ENCODE measurements around the gene CACTIN.

DNA sequence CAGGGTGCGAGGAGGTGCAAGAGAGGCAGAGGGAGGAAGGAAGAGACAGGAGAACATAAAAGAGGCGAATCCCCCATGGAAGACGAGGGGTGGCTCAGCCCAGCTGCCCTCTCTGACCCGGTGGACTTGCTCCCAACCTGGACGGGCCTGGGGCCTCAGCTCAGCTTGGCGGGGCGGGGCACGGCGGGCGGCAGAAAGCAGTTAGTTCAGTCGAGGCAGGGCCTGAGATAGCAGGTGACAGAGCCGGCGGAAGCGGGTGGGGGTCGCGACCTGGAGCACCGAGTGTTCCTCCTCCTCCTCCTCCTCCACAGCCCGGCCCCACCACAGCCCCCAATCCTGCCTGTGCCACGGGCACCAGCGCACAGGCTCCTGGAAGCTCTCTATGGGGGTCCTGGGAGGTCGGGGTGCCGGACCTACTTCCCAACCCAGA lies 7.0 kb upstream of the CACTIN start:
- TF ChIP-seq, protein P1, sequence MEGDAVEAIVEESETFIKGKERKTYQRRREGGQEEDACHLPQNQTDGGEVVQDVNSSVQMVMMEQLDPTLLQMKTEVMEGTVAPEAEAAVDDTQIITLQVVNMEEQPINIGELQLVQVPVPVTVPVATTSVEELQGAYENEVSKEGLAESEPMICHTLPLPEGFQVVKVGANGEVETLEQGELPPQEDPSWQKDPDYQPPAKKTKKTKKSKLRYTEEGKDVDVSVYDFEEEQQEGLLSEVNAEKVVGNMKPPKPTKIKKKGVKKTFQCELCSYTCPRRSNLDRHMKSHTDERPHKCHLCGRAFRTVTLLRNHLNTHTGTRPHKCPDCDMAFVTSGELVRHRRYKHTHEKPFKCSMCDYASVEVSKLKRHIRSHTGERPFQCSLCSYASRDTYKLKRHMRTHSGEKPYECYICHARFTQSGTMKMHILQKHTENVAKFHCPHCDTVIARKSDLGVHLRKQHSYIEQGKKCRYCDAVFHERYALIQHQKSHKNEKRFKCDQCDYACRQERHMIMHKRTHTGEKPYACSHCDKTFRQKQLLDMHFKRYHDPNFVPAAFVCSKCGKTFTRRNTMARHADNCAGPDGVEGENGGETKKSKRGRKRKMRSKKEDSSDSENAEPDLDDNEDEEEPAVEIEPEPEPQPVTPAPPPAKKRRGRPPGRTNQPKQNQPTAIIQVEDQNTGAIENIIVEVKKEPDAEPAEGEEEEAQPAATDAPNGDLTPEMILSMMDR (IDR thresholded peaks at IDR 0.05), result no peak
- TF ChIP-seq POLR2AphosphoS5 (IDR thresholded peaks at IDR 0.05) (no peak), POLR2A (IDR thresholded peaks at IDR 0.05) (no peak)

All from sigmoid colon (tissue), 4 donors.